Smooth muscle cell (in vitro differentiated cells): ENCODE data around the gene MED6. TPM values are rescaled to one million over a fixed set of nuclear protein-coding genes. Genes with fewer than 3 reads are reported as not detected.

Experiments
- DNase-seq: peaks from one replicate; lab custom pipeline; 2025; ENCODE audit not compliant: unreplicated experiment; lab: John Stamatoyannopoulos, UW
- H2AFZ ChIP-seq: fragments of 200-600 bp; sonication (generic); 2 replicates; pipeline ENCODE4 v1.6.0; 2016; ENCODE audit warnings: antibody characterized with exemption, low read depth, mild to moderate bottlenecking
- H3F3A ChIP-seq: fragments of 200-600 bp; sonication (generic); 2 replicates; pipeline ENCODE4 v1.6.0; 2017; ENCODE audit warnings: antibody characterized with exemption, low read depth
- H3K27ac ChIP-seq: fragments of 200-600 bp; sonication (generic); 2 replicates; pipeline ENCODE4 v1.5.1; 2016; ENCODE audit warnings: low read depth, mild to moderate bottlenecking
- H3K27me3 ChIP-seq: fragments of 200-600 bp; sonication (generic); 2 replicates; pipeline ENCODE4 v1.6.1; 2016; ENCODE audit warnings: low read depth, mild to moderate bottlenecking
- H3K36me3 ChIP-seq: fragments of 200-600 bp; sonication (generic); 2 replicates; pipeline ENCODE4 v1.5.1; 2016; ENCODE audit warnings: low read depth
- H3K4me1 ChIP-seq: fragments of 200-600 bp; sonication (generic); 2 replicates; pipeline ENCODE4 v1.5.1; 2016; ENCODE audit warnings: low read depth
- H3K4me2 ChIP-seq: fragments of 200-600 bp; sonication (generic); 2 replicates; pipeline ENCODE4 v1.6.0; 2016; ENCODE audit warnings: mild to moderate bottlenecking
- H3K4me3 ChIP-seq: fragments of 200-600 bp; sonication (generic); 2 replicates; pipeline ENCODE4 v1.5.1; 2016; ENCODE audit warnings: mild to moderate bottlenecking
- H3K79me2 ChIP-seq: fragments of 200-600 bp; sonication (generic); 2 replicates; pipeline ENCODE4 v1.6.0; 2016; ENCODE audit warnings: low read depth, mild to moderate bottlenecking
- H3K9ac ChIP-seq: fragments of 200-600 bp; sonication (generic); 2 replicates; pipeline ENCODE4 v1.6.0; 2016; ENCODE audit warnings: low read depth
- H3K9me3 ChIP-seq: fragments of 200-600 bp; sonication (generic); replicated peaks from 2 replicates; pipeline ENCODE4 v1.5.1; 2016; ENCODE audit warnings: low read depth
- H4K20me1 ChIP-seq: fragments of 200-600 bp; sonication (generic); 2 replicates; pipeline ENCODE4 v1.6.0; 2016; ENCODE audit warnings: low read depth
- WGBS: methylation state at CpG from one replicate; pipeline ENCODE4 v1.1.7; 2016; ENCODE audit warnings: low lambda C conversion rate; 5-methylcytosine and 5-hydroxymethylcytosine counted together
- polyA plus RNA-seq: library from polyadenylated mRNA; unstranded; fragments of >200 nt; fragmentation: Nextera tagmentation; extraction: Ambion mirVana; gene quantifications from 2 replicates; pipeline ENCODE4 v1.2.1, GENCODE V29; 2016
- total RNA-seq: library from RNA; depleted of rRNA; stranded (reverse); fragments of >200 nt; gene quantifications from 2 replicates; pipeline ENCODE4 v1.2.3, GENCODE V29; 2014
- TF ChIP-seq, protein P1 (sequence below): fragments of 200-600 bp; sonication (generic); IDR thresholded peaks from 2 replicates; pipeline ENCODE4 v1.5.1; 2017; ENCODE audit warnings: borderline replicate concordance, mild to moderate bottlenecking, antibody characterized with exemption; ENCODE audit not compliant: insufficient read depth, poor library complexity, severe bottlenecking

MED6 gene, protein sequence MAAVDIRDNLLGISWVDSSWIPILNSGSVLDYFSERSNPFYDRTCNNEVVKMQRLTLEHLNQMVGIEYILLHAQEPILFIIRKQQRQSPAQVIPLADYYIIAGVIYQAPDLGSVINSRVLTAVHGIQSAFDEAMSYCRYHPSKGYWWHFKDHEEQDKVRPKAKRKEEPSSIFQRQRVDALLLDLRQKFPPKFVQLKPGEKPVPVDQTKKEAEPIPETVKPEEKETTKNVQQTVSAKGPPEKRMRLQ
- 40.9 and 58.2 TPM in 2 replicates for total RNA-seq
- 45.0 and 45.6 TPM in 2 replicates for polyA plus RNA-seq

DNA sequence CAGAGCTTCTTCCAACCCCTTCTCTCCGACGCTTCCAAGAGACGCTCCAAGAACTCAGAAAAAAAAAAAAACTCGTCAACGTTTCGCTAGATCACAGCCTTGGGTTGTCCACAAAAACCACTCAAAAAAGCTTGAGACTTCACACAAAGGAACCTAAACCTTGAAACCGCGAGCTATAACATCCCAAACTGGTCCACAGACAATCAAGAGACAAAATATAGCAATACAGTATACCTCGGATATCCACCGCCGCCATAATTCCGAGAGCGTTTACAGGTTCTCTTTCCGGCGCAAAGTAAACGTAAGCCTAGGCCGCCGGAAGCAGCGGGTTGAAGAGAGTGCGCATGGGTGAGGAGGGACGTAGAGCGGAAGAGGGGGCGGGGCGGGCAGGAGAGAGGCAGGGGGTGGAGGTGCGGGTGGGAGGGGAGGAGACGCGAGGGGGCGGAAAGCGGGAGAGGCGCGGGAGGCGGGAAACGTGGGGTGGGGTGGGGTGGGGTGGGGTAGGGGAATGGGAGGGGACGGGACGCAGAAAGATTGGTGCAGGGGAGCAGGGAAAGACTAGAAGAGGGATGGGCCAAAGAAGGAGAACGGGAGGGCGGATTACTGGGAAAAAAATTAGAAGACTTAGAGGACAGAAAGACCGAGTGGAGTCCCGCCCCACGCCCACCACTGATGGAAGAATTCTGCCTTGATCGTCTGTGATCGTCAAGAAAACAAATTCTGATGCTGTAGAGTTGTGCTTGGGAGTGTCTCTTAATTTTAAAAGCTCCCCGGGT lies at the start of gene MED6:
MED6 (minus strand) TSS at position 274 of the 776 bp plus-strand sequence; CDS start at position 256, 18 bp downstream.
- DNase-seq = peak; percentile 70
- no peaks in the 10 kb centered on the region for H3F3A ChIP-seq
- no peaks in the 10 kb centered on the region for H3K9me3 ChIP-seq
- peak within 1 kb of the TSS; percentile 95 for H3K9ac ChIP-seq
- H4K20me1 ChIP-seq = peaks cover 30% of the 10 kb centered on the region
- peak within 1 kb of the TSS; percentile 94 for H2AFZ ChIP-seq
- H3K27me3 ChIP-seq = no peaks in the 10 kb centered on the region
- peaks cover 48% of the 10 kb centered on the region for H3K79me2 ChIP-seq
- H3K27ac ChIP-seq = peak within 1 kb of the TSS; percentile 89
- H3K4me2 ChIP-seq = peak within 1 kb of the TSS; percentile 99
- TF ChIP-seq, protein P1, sequence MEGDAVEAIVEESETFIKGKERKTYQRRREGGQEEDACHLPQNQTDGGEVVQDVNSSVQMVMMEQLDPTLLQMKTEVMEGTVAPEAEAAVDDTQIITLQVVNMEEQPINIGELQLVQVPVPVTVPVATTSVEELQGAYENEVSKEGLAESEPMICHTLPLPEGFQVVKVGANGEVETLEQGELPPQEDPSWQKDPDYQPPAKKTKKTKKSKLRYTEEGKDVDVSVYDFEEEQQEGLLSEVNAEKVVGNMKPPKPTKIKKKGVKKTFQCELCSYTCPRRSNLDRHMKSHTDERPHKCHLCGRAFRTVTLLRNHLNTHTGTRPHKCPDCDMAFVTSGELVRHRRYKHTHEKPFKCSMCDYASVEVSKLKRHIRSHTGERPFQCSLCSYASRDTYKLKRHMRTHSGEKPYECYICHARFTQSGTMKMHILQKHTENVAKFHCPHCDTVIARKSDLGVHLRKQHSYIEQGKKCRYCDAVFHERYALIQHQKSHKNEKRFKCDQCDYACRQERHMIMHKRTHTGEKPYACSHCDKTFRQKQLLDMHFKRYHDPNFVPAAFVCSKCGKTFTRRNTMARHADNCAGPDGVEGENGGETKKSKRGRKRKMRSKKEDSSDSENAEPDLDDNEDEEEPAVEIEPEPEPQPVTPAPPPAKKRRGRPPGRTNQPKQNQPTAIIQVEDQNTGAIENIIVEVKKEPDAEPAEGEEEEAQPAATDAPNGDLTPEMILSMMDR = no peak
- under 1% methylated on average over 30 of the region's 43 CpGs for WGBS
- peaks cover 8% of the 10 kb centered on the region for H3K4me1 ChIP-seq
- no peaks in the 10 kb centered on the region for H3K36me3 ChIP-seq
- H3K4me3 ChIP-seq = peak within 1 kb of the TSS; percentile 90

DNA sequence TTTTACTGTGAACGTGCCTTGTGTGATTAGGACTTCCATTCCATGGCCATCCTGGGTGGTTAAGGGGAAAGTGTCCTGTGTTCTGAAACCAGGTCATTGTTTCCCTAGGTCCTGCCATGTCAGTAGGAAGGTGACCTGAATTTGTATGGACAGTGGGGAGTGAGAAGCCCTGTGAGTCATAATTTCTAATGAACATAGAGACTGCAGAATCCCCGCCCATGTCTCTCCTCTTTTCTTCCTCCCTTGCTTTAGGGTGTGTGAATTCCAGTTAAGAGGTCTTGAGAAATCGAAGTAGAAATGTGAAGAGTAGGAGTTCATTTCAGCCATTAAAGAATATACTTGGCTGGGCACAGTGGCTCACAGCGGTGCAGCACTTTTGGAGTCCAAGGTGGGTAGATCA lies 49.3 kb upstream of the MED6 start:
- peaks cover 4% of the 10 kb centered on the region for H3K79me2 ChIP-seq

DNA sequence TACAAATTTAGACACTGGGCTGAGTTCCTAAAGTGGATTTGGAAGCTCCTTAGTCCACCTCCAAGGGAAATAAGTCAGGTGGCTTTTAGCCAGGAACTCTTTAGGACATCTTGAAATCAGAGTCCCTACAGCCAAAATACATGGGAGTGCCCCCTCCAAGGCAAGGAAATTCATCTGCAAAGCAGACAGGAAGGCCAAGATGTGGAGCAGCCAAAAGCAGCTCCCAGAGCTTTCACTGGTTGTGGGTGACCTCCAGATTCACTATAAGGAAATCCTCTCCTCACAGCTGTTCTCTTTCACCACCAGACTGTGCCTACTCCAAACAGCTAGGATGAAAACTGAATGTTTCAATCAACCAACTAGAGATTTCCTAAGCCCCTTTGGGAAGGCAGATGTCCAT lies 47.9 kb upstream of the MED6 start:
- no peaks in the 10 kb centered on the region for H4K20me1 ChIP-seq
- no peak overlapping the region for H3K27ac ChIP-seq
- H3K4me3 ChIP-seq = no peak overlapping the region
- peaks cover under 1% of the 10 kb centered on the region for H3K27me3 ChIP-seq
- no peak overlapping the region for H3K9ac ChIP-seq
- H2AFZ ChIP-seq = no peak overlapping the region
- H3K4me1 ChIP-seq = no peaks in the 10 kb centered on the region
- H3K36me3 ChIP-seq = no peaks in the 10 kb centered on the region
- H3F3A ChIP-seq = no peaks in the 10 kb centered on the region
- H3K9me3 ChIP-seq = no peaks in the 10 kb centered on the region
- TF ChIP-seq, protein P1 = no peak
- H3K79me2 ChIP-seq = peaks cover 8% of the 10 kb centered on the region
- DNase-seq = no peak
- H3K4me2 ChIP-seq = peak overlapping the region; percentile 22

More for the DNA sequence above, 49.3 kb upstream of the MED6 start:
- H3K9ac ChIP-seq = no peak overlapping the region
- H3K4me1 ChIP-seq = no peaks in the 10 kb centered on the region
- DNase-seq = no peak
- 89% methylated on average over 4 of the region's 4 CpGs for WGBS
- no peak overlapping the region for H3K4me2 ChIP-seq
- H3K27me3 ChIP-seq = no peaks in the 10 kb centered on the region
- TF ChIP-seq, protein P1 = no peak
- no peaks in the 10 kb centered on the region for H3K9me3 ChIP-seq
- H2AFZ ChIP-seq = no peak overlapping the region
- no peak overlapping the region for H3K4me3 ChIP-seq
- no peaks in the 10 kb centered on the region for H3K36me3 ChIP-seq
- no peaks in the 10 kb centered on the region for H4K20me1 ChIP-seq
- H3K27ac ChIP-seq = no peak overlapping the region
- H3F3A ChIP-seq = no peaks in the 10 kb centered on the region
